Astrocyte (in vitro differentiated cells and primary cell): ENCODE results near the gene C15orf40.

Source experiments
- CTCF ChIP-seq: IDR thresholded peaks from 2 replicates; pipeline ENCODE4 v1.5.1; 2011; ENCODE audit warnings: low read depth, mild to moderate bottlenecking, inconsistent platforms, low read length, moderate library complexity; ENCODE audit not compliant: insufficient read depth
- EZH2 ChIP-seq: IDR thresholded peaks from 2 replicates; pipeline ENCODE4 v1.6.1; 2012; ENCODE audit warnings: mild to moderate bottlenecking, low read length, inconsistent platforms; ENCODE audit not compliant: insufficient read depth

- TF ChIP-seq CTCF (no peak), EZH2 (no peak)
Observed at GRCh38 chr15:82951472-82952157, 59.8 kb downstream of the C15orf40 start.
